A673 (cell line): ENCODE data around the gene SH2D2A.

Experiments used
- EZH2 ChIP-seq: fragments of 200-600 bp; sonication (generic); IDR thresholded peaks from 2 replicates; pipeline ENCODE4 v1.6.1; 2017; ENCODE audit warnings: borderline replicate concordance, low read depth, mild to moderate bottlenecking, mixed read lengths, antibody characterized with exemption, low read length; ENCODE audit not compliant: poor library complexity, severe bottlenecking
- TF ChIP-seq, protein P1 (sequence below): fragments of 300-800, 200-600 bp; sonication (generic); conservative IDR thresholded peaks from 2 replicates; pipeline ENCODE4 v1.5.1; 2017; ENCODE audit warnings: low read depth, mild to moderate bottlenecking, antibody characterized with exemption, low read length, moderate library complexity, mixed read lengths

GRCh38 chr1:156844638-156845037, 28.0 kb upstream of the SH2D2A start:
- TF ChIP-seq, protein P1, sequence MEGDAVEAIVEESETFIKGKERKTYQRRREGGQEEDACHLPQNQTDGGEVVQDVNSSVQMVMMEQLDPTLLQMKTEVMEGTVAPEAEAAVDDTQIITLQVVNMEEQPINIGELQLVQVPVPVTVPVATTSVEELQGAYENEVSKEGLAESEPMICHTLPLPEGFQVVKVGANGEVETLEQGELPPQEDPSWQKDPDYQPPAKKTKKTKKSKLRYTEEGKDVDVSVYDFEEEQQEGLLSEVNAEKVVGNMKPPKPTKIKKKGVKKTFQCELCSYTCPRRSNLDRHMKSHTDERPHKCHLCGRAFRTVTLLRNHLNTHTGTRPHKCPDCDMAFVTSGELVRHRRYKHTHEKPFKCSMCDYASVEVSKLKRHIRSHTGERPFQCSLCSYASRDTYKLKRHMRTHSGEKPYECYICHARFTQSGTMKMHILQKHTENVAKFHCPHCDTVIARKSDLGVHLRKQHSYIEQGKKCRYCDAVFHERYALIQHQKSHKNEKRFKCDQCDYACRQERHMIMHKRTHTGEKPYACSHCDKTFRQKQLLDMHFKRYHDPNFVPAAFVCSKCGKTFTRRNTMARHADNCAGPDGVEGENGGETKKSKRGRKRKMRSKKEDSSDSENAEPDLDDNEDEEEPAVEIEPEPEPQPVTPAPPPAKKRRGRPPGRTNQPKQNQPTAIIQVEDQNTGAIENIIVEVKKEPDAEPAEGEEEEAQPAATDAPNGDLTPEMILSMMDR, result no peak
- TF ChIP-seq EZH2, result no peak
